Stomach (tissue), 9 donors: ENCODE results near the gene TSHZ2. TPM values are rescaled to one million over a fixed set of nuclear protein-coding genes. Genes with fewer than 3 reads are reported as not detected.

Experiments used
- DNase-seq, 2 donors: peaks; one replicate each; pipeline versions ENCODE4 v3.0.0 to v3.0.0-alpha.2; 2013 to 2019
- H3K27ac ChIP-seq, 5 donors: fragments of 200-600 bp in 4 of 5; sonication (generic) in 4 of 5; one replicate each; pipeline ENCODE4 v1.5.1; 2013 to 2019; ENCODE audit warnings: mild to moderate bottlenecking in 1 of 5, moderate library complexity in 1 of 5
- H3K27me3 ChIP-seq, 3 donors: fragments of 200-600 bp; sonication (generic); one replicate each; pipeline ENCODE4 v1.5.1; 2017 to 2019; ENCODE audit warnings: mixed run types in 1 of 3
- H3K36me3 ChIP-seq, 4 donors: fragments of 200-600 bp; sonication (generic); 1 replicate in 3 of 4; 2 replicates in 1 of 4; pipeline ENCODE4 v1.5.1; 2016 to 2019
- H3K4me1 ChIP-seq, 4 donors: fragments of 200-600 bp; sonication (generic); one replicate each; pipeline ENCODE4 v1.5.1; 2016 to 2019
- H3K4me3 ChIP-seq, 4 donors: fragments of 200-600 bp; sonication (generic) in 3 of 4; one replicate each; pipeline ENCODE4 v1.5.1; 2016 to 2019; ENCODE audit warnings: mild to moderate bottlenecking in 1 of 4
- H3K9me3 ChIP-seq, 4 donors: fragments of 200-600 bp; sonication (generic); one replicate each; pipeline ENCODE4 v1.5.1; 2016 to 2019
- EP300 ChIP-seq: sonication (generic); formaldehyde crosslinking; IDR thresholded peaks from one replicate; pipeline ENCODE4 v1.6.1; 2017; ENCODE audit warnings: antibody characterized with exemption
- POLR2A ChIP-seq, 4 donors: fragments of 450-650 bp; IDR thresholded peaks; one replicate each; pipeline ENCODE4 v1.6.1; 2016; ENCODE audit warnings: antibody characterized with exemption in 4 of 4, control low read depth in 2 of 4, mild to moderate bottlenecking in 1 of 4, moderate library complexity in 1 of 4
- POLR2AphosphoS5 ChIP-seq, 3 donors: sonication (generic); formaldehyde crosslinking; IDR thresholded peaks; one replicate each; pipeline ENCODE4 v1.6.1; 2016; ENCODE audit warnings: antibody characterized with exemption in 3 of 3
- WGBS, 5 donors: extraction: QIAGEN DNeasy Blood & Tissue Kit in 3 of 5; methylation state at CpG; one replicate each; pipeline versions ENCODE4 v1.1.5 to v1.1.7; 2013 to 2018; 5-methylcytosine and 5-hydroxymethylcytosine counted together
- intact Hi-C: fragments of 100-400 bp; cut with DNase I; formaldehyde crosslinking; loops from one replicate; pipeline ENCODE4 v1.15.1; 2023; ENCODE audit warnings: low total_unique reads
- polyA plus RNA-seq, 3 donors: library from polyadenylated mRNA; stranded (reverse); fragments of 200-250 nt; gene quantifications; one replicate each; pipeline ENCODE4 v1.2.3, GENCODE V29; 2013
- total RNA-seq, 5 donors: library from RNA; depleted of rRNA; stranded (reverse); fragments of >200 nt; gene quantifications; one replicate each; pipeline versions ENCODE4 v1.1.0 to v1.2.3, GENCODE V29; 2014 to 2016
- TF ChIP-seq, protein P1 (sequence below), 7 experiments: fragments of 450-650 bp in 4 of 7; fragments of 200-600 bp in 3 of 7; sonication (generic) in 3 of 7; IDR thresholded peaks; one replicate each; pipeline ENCODE4 v1.5.1; 2016 to 2019; ENCODE audit warnings: antibody characterized with exemption in 7 of 7, control low read depth in 2 of 7, mild to moderate bottlenecking in 1 of 7
- donor health status: healthy with polysubstance abuse.
- donor health status: Bipolar disorder and iron deficiency.
- donor health status: healthy.

TSHZ2 gene
- total and polyA plus RNA-seq, 8 donors = 2.9 to 20.5 (median 5.8) TPM

DNA sequence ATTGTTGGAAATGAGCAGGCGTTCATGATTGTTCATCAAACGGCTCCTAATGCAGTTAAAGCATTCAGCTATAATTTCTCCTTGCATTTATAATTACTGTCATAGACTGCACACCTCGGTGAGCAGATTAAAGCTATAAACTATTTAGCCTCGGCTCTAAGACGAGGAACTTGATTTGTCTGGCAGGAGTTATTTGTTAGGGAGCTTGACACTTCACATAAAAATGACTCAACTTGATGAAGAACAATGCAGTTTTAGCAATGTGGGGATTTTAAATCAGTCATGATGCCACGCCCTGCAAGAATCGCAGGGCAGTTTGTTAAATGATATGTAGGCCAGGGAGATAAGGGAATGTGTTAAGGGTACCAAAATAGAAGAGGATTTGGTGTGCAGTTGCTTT is 290.2 kb downstream of the TSHZ2 start:
- 25 to 51% (median 40%) methylated on average over 7 of the region's 7 CpGs for WGBS, 5 donors
- no peak for DNase-seq
- no peak overlapping the region for H3K4me3 ChIP-seq
- H3K9me3 ChIP-seq = no peaks in the 10 kb centered on the region
- H3K27ac ChIP-seq = no peak overlapping the region
- no peaks in the 10 kb centered on the region for H3K36me3 ChIP-seq
- TF ChIP-seq, protein P1, sequence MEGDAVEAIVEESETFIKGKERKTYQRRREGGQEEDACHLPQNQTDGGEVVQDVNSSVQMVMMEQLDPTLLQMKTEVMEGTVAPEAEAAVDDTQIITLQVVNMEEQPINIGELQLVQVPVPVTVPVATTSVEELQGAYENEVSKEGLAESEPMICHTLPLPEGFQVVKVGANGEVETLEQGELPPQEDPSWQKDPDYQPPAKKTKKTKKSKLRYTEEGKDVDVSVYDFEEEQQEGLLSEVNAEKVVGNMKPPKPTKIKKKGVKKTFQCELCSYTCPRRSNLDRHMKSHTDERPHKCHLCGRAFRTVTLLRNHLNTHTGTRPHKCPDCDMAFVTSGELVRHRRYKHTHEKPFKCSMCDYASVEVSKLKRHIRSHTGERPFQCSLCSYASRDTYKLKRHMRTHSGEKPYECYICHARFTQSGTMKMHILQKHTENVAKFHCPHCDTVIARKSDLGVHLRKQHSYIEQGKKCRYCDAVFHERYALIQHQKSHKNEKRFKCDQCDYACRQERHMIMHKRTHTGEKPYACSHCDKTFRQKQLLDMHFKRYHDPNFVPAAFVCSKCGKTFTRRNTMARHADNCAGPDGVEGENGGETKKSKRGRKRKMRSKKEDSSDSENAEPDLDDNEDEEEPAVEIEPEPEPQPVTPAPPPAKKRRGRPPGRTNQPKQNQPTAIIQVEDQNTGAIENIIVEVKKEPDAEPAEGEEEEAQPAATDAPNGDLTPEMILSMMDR (IDR thresholded peaks at IDR 0.05) = no peak
- TF ChIP-seq POLR2AphosphoS5 (IDR thresholded peaks at IDR 0.05) (no peak), EP300 (no peak), POLR2A (IDR thresholded peaks at IDR 0.05) (no peak)
- intact Hi-C loops = no loop called here
- no peaks in the 10 kb centered on the region for H3K27me3 ChIP-seq
- H3K4me1 ChIP-seq = no peaks in the 10 kb centered on the region

DNA sequence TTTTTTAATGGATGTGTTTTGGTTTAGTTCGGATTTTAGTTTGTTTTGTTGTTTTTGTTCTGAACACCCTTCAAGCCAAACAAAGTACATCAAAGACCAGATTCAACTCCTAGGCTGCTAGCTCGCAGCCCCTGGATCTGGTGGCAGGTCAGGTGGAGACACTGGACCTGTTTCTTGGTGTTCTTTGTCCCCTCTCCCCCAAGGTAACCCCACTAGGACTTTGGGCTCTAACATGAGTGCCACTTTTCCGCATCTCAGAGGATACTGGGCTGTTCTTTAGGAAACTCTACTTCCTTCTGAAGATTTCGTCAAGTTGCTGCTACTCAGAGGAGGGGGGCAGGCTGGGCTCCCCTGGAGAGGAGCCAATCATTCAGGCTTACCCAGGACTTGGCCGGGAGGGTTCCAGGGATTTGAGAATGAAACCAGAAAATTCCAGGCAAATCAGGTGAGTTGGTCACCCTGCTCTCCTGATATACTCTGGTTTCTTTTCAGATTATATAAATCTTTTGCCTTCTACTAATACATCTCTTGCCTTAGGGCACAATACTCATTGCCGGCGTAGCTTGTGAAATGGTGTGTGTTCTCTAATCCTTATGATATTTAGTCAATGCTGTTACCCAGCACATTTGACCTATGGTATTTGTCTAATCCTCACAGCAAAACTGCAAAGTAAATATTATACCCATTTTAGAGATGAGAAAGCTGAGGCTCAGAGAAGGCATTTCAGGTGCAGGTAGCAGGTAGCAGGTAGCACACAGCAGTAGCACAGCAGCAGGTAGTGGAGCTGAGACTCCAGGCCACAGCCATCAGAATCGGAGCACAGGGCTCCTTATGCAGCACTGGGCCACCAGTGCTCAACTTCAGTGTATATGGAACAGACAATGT is 291.6 kb downstream of the TSHZ2 start:
- Histone ChIP-seq H3K9me3 (no peaks in the 10 kb centered on the region), H3K27ac (no peak overlapping the region), H3K4me3 (no peak overlapping the region), H3K27me3 (no peaks in the 10 kb centered on the region), H3K36me3 (no peaks in the 10 kb centered on the region), H3K4me1 (no peaks in the 10 kb centered on the region)
- TF ChIP-seq POLR2A (IDR thresholded peaks at IDR 0.05) = no peak
- TF ChIP-seq EP300 = no peak
- no peak for TF ChIP-seq POLR2AphosphoS5 (IDR thresholded peaks at IDR 0.05)
- TF ChIP-seq, protein P1 (IDR thresholded peaks at IDR 0.05) = no peak
- intact Hi-C loops = no loop called here
- 77 to 84% (median 82%) methylated on average over 8 of the region's 8 CpGs for whole genome bisulfite sequencing, 5 donors
- no peak for DNase-seq

DNA sequence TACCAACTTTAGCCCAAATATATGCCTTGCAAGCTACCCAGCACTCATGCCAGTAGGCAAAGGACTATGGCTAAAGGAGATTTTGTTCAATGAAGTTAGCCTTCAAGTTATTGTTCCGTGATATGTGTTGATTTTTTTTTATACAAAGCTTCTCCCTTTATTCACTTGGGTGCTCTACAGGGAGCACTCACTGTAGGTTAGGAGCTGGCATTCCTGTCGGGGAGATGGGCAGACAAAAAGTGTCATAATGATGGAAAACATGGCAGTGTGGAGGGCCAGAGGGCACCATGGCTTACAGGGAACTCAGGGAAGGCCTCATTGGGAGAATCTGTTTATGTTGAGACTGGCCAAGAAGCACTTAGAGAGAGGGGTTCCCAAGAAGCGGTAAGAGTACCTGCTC is 292.4 kb downstream of the TSHZ2 start:
- Histone ChIP-seq H3K27me3 (no peaks in the 10 kb centered on the region), H3K4me3 (no peak overlapping the region), H3K27ac (no peak overlapping the region), H3K4me1 (no peaks in the 10 kb centered on the region), H3K36me3 (no peaks in the 10 kb centered on the region), H3K9me3 (no peaks in the 10 kb centered on the region)
- intact Hi-C loops = no loop called here
- DNase-seq = no peak
- 89 to 95% (median 94%) methylated on average over 3 of the region's 3 CpGs for WGBS, 5 donors
- TF ChIP-seq POLR2A (IDR thresholded peaks at IDR 0.05) (no peak), EP300 (no peak), POLR2AphosphoS5 (IDR thresholded peaks at IDR 0.05) (no peak)

DNA sequence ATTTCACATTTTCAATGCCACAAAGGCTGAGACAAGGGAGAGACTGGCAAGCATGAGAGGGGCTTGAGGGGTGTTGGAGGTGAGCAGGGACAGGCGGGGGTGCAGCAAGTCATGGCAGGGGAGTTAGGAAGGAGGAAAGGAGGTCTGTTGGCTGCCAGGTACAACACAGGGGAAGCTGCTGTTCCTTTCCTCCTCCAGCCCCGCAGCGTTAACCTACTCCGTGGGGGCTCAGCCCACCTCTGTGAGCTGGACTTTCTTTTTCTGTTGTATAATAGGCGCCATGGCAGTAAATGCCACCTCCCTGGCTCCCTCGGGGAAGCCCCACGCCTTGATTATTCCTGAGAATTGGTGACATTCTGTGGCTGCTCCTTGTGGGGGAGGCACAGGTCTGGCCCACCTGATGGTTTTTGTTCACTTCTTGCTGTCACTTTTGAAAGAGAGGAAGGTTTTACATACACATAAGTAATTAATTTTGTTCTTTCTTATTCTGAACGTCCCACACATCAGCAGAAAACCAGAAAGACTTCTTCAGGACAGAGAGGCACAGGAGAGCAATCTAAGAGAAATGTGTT is 293.2 kb downstream of the TSHZ2 start:
- no peaks in the 10 kb centered on the region for H3K9me3 ChIP-seq
- H3K27me3 ChIP-seq = no peaks in the 10 kb centered on the region
- intact Hi-C loops = no loop called here
- 74 to 85% (median 83%) methylated on average over 8 of the region's 8 CpGs for WGBS, 5 donors
- no peak for DNase-seq
- TF ChIP-seq POLR2A (IDR thresholded peaks at IDR 0.05) (no peak), EP300 (no peak)
- TF ChIP-seq, protein P1 (IDR thresholded peaks at IDR 0.05) = no peak
- no peaks in the 10 kb centered on the region for H3K36me3 ChIP-seq
- H3K27ac ChIP-seq = no peak overlapping the region
- H3K4me1 ChIP-seq = no peaks in the 10 kb centered on the region
- no peak overlapping the region for H3K4me3 ChIP-seq

DNA sequence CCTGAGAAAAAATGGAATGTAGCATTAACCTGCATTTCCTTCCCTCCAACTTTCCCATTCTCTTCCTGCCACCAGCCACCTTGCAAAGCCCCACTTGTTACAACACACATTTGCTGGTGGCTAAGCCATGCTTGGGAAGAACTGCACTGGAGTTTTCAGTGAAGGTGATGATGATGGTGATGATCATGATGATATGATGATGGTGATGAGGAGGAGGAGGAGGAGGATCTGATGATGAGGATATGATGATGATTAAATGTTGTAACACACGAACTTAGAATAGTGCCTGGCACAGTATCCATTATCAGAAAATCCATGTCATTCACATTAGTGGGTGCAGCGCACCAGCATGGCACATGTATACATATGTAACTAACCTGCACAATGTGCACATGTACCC is 297.2 kb downstream of the TSHZ2 start:
- Histone ChIP-seq H3K9me3 (no peaks in the 10 kb centered on the region), H3K27me3 (no peaks in the 10 kb centered on the region), H3K36me3 (no peaks in the 10 kb centered on the region), H3K4me1 (no peaks in the 10 kb centered on the region), H3K4me3 (no peak overlapping the region), H3K27ac (no peak overlapping the region)
- 82 to 91% (median 88%) methylated on average over 2 of the region's 2 CpGs for WGBS, 5 donors
- TF ChIP-seq, protein P1 (IDR thresholded peaks at IDR 0.05) = no peak
- TF ChIP-seq POLR2AphosphoS5 (IDR thresholded peaks at IDR 0.05) = no peak
- no peak for TF ChIP-seq EP300
- no peak for TF ChIP-seq POLR2A (IDR thresholded peaks at IDR 0.05)
- DNase-seq = no peak
- intact Hi-C loops = no loop called here
